Measurements from ENCODE around the gene PDE6A.

GRCh38 chr5:149881874-149882273, 62.7 kb downstream of the PDE6A start:
- TF ChIP-seq, protein P1, sequence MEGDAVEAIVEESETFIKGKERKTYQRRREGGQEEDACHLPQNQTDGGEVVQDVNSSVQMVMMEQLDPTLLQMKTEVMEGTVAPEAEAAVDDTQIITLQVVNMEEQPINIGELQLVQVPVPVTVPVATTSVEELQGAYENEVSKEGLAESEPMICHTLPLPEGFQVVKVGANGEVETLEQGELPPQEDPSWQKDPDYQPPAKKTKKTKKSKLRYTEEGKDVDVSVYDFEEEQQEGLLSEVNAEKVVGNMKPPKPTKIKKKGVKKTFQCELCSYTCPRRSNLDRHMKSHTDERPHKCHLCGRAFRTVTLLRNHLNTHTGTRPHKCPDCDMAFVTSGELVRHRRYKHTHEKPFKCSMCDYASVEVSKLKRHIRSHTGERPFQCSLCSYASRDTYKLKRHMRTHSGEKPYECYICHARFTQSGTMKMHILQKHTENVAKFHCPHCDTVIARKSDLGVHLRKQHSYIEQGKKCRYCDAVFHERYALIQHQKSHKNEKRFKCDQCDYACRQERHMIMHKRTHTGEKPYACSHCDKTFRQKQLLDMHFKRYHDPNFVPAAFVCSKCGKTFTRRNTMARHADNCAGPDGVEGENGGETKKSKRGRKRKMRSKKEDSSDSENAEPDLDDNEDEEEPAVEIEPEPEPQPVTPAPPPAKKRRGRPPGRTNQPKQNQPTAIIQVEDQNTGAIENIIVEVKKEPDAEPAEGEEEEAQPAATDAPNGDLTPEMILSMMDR (IDR thresholded peaks at IDR 0.05; ENCODE audit: poor library complexity), result no peak
- TF ChIP-seq EZH2 (IDR thresholded peaks at IDR 0.05; ENCODE audit: borderline replicate concordance), result no peak
- no peak for TF ChIP-seq EZH2phosphoT487 (IDR thresholded peaks at IDR 0.05; ENCODE audit: low read depth, severe bottlenecking, unreplicated experiment)

Data from hepatocyte (in vitro differentiated cells).